Measurements from ENCODE around the gene NSD1. TPM values are rescaled to one million over a fixed set of nuclear protein-coding genes. Genes with fewer than 3 reads are reported as not detected.

NSD1 gene
- total RNA-seq, 1 experiment from 2014 or later = 58.8 TPM

DNA sequence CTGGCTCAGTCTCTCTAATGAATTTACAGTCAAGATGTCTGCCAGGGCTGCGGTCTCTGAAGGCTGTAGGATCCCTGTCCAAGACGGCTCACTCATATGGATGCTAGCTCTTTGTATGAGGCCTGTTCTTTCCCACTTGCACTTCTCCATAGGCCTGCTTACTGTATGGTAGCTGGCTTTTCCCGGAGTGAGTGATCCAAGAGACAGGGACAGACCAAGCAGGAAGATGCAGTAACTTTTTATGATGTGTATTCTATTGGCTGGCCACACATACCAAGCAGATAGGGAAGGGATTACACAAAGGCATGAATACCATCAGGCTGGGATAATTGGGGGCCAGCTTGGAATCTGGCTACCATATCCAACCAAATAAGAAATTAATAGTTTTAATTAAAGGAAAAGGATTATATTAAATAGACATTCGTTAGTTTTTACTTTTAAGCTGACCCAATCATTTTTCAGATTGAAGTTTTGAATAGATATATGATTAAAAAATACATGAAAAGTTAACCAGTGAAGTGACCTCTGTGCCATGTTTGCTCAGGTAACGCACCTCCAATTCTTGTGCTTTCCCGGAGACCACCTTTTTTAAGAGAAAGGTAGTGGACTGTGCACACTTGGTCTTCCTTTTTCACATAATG is 20.6 kb downstream of the NSD1 start:
- CTCF ChIA-PET = interaction anchor here (1.3 kb wide), 1 partner anchor 9 kb away, joined by 3 read pairs; no protein-coding TSS in a partner anchor
- no peaks in the 10 kb centered on the region for H3K27me3 ChIP-seq (ENCODE audit: insufficient read depth, low read length)
- peaks cover 89% of the 10 kb centered on the region for H3K79me2 ChIP-seq (ENCODE audit: insufficient read depth, low read length)
- no peak for ATAC-seq
- peaks cover 6 to 7% of the 10 kb centered on the region in 2 experiments; a peak in 1 of 4 replicates for H3K36me3 ChIP-seq (ENCODE audit: control insufficient read depth in 1 of 2, insufficient read depth in 2 of 2, low read length in 2 of 2)
- intact Hi-C loops (cut with micrococcal nuclease) = no loop called here
- H3K4me1 ChIP-seq (ENCODE audit: control insufficient read depth in 1 of 2, insufficient read depth in 2 of 2, low read length in 2 of 2) = peaks cover 0 to 12% of the 10 kb centered on the region in 2 experiments; a peak in 2 of 4 replicates
- BruUV-seq (replicated peaks) = no TSS peak
- RAD21 ChIA-PET (ENCODE audit: low non-redundant PET in 1 of 2, low total read pairs in 2 of 2, uncharacterized antibody in 2 of 2, unreplicated experiment in 2 of 2) = no interaction called here
- POLR2A ChIA-PET = interaction anchor here (1.0 kb wide), 1 partner anchor 11 kb away, joined by 3 read pairs; no protein-coding TSS in a partner anchor
- TF ChIP-seq JUND (IDR thresholded peaks at IDR 0.05) (no peak), ZFX (IDR thresholded peaks at IDR 0.05) (no peak), POLR2AphosphoS5 (IDR thresholded peaks at IDR 0.05; ENCODE audit: low read depth, low read length) (no peak), ELF1 (IDR thresholded peaks at IDR 0.05; ENCODE audit: borderline replicate concordance, low read depth) (no peak), ZNF274 (IDR thresholded peaks at IDR 0.05; ENCODE audit: low read depth, low read length) (no peak), SRF (IDR thresholded peaks at IDR 0.05; ENCODE audit: low read depth) (no peak), SIN3A (IDR thresholded peaks at IDR 0.05; ENCODE audit: low read depth) (no peak), YY1 (IDR thresholded peaks at IDR 0.05; ENCODE audit: extremely low read depth, insufficient replicate concordance, low read depth, low read length) (no peak), EZH2phosphoT487 (IDR thresholded peaks at IDR 0.05; ENCODE audit: borderline replicate concordance) (no peak), FOSL1 (IDR thresholded peaks at IDR 0.05; ENCODE audit: low read depth) (no peak)
- TF ChIP-seq, protein P1, sequence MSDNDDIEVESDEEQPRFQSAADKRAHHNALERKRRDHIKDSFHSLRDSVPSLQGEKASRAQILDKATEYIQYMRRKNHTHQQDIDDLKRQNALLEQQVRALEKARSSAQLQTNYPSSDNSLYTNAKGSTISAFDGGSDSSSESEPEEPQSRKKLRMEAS (IDR thresholded peaks at IDR 0.05) = no peak
- TF ChIP-seq, protein P2, sequence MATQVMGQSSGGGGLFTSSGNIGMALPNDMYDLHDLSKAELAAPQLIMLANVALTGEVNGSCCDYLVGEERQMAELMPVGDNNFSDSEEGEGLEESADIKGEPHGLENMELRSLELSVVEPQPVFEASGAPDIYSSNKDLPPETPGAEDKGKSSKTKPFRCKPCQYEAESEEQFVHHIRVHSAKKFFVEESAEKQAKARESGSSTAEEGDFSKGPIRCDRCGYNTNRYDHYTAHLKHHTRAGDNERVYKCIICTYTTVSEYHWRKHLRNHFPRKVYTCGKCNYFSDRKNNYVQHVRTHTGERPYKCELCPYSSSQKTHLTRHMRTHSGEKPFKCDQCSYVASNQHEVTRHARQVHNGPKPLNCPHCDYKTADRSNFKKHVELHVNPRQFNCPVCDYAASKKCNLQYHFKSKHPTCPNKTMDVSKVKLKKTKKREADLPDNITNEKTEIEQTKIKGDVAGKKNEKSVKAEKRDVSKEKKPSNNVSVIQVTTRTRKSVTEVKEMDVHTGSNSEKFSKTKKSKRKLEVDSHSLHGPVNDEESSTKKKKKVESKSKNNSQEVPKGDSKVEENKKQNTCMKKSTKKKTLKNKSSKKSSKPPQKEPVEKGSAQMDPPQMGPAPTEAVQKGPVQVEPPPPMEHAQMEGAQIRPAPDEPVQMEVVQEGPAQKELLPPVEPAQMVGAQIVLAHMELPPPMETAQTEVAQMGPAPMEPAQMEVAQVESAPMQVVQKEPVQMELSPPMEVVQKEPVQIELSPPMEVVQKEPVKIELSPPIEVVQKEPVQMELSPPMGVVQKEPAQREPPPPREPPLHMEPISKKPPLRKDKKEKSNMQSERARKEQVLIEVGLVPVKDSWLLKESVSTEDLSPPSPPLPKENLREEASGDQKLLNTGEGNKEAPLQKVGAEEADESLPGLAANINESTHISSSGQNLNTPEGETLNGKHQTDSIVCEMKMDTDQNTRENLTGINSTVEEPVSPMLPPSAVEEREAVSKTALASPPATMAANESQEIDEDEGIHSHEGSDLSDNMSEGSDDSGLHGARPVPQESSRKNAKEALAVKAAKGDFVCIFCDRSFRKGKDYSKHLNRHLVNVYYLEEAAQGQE (IDR thresholded peaks at IDR 0.05; ENCODE audit: low read depth) = no peak
- TF ChIP-seq, protein P3, sequence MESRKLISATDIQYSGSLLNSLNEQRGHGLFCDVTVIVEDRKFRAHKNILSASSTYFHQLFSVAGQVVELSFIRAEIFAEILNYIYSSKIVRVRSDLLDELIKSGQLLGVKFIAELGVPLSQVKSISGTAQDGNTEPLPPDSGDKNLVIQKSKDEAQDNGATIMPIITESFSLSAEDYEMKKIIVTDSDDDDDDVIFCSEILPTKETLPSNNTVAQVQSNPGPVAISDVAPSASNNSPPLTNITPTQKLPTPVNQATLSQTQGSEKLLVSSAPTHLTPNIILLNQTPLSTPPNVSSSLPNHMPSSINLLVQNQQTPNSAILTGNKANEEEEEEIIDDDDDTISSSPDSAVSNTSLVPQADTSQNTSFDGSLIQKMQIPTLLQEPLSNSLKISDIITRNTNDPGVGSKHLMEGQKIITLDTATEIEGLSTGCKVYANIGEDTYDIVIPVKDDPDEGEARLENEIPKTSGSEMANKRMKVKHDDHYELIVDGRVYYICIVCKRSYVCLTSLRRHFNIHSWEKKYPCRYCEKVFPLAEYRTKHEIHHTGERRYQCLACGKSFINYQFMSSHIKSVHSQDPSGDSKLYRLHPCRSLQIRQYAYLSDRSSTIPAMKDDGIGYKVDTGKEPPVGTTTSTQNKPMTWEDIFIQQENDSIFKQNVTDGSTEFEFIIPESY (IDR thresholded peaks at IDR 0.05; ENCODE audit: extremely low read depth, insufficient replicate concordance, low read length) = no peak
- TF ChIP-seq, protein P4, sequence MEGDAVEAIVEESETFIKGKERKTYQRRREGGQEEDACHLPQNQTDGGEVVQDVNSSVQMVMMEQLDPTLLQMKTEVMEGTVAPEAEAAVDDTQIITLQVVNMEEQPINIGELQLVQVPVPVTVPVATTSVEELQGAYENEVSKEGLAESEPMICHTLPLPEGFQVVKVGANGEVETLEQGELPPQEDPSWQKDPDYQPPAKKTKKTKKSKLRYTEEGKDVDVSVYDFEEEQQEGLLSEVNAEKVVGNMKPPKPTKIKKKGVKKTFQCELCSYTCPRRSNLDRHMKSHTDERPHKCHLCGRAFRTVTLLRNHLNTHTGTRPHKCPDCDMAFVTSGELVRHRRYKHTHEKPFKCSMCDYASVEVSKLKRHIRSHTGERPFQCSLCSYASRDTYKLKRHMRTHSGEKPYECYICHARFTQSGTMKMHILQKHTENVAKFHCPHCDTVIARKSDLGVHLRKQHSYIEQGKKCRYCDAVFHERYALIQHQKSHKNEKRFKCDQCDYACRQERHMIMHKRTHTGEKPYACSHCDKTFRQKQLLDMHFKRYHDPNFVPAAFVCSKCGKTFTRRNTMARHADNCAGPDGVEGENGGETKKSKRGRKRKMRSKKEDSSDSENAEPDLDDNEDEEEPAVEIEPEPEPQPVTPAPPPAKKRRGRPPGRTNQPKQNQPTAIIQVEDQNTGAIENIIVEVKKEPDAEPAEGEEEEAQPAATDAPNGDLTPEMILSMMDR (IDR thresholded peaks at IDR 0.05 in 2 of 3, conservative IDR thresholded peaks at IDR 0.05 in 1 of 3; ENCODE audit: borderline replicate concordance in 1 of 3, insufficient read depth in 1 of 3, low read depth in 2 of 3, low read length in 2 of 3) = no peak
- H3K9me3 ChIP-seq (ENCODE audit: control insufficient read depth in 1 of 2, insufficient read depth in 1 of 2, low read depth in 1 of 2, low read length in 2 of 2) = no peaks in the 10 kb centered on the region
- DNase-seq (ENCODE audit: low read depth, low spot score) = no peak
- no peak overlapping the region for H3K9ac ChIP-seq (ENCODE audit: low read length)
- H3K27ac ChIP-seq (ENCODE audit: low read depth, low read length) = no peak overlapping the region
- no peaks in the 10 kb centered on the region for H4K20me1 ChIP-seq (ENCODE audit: insufficient read depth)
- H3K4me2 ChIP-seq (ENCODE audit: low read length) = no peak overlapping the region
- H3K9me2 ChIP-seq (ENCODE audit: insufficient read depth) = no peaks in the 10 kb centered on the region
- no peak overlapping the region for H2AFZ ChIP-seq (ENCODE audit: low read depth, low read length, poor library complexity, severe bottlenecking)
- no peak overlapping the region for H3K4me3 ChIP-seq (replicated peaks in 1 of 2; ENCODE audit: low read depth in 1 of 2, low read length in 2 of 2)

All from HCT116 (cell line).